Measurements from ENCODE around the gene HOXB2. TPM values are rescaled to one million over a fixed set of nuclear protein-coding genes. Genes with fewer than 3 reads are reported as not detected.
A peak's percentile ranks its signal among the peaks of the same experiment; 100 is the strongest.

The HOXB2 gene
- total RNA-seq, 1 donor from 2014 or later: 5.6 TPM

GRCh38 chr17:48577330-48577945, 32.5 kb upstream of the HOXB2 start:
- H3K4me3 ChIP-seq: peak overlapping the region; percentile 62
- peak overlapping the region; percentile 92 for H3K27ac ChIP-seq
- ATAC-seq (no peak), DNase-seq (no peak)
- H3K36me3 ChIP-seq: no peaks in the 10 kb centered on the region
- intact Hi-C loops (cut with DNase I): no loop called here
- H3K9me3 ChIP-seq: no peaks in the 10 kb centered on the region
- H3K27me3 ChIP-seq (ENCODE audit: low read depth): peaks cover 91% of the 10 kb centered on the region
- TF ChIP-seq, protein P1, sequence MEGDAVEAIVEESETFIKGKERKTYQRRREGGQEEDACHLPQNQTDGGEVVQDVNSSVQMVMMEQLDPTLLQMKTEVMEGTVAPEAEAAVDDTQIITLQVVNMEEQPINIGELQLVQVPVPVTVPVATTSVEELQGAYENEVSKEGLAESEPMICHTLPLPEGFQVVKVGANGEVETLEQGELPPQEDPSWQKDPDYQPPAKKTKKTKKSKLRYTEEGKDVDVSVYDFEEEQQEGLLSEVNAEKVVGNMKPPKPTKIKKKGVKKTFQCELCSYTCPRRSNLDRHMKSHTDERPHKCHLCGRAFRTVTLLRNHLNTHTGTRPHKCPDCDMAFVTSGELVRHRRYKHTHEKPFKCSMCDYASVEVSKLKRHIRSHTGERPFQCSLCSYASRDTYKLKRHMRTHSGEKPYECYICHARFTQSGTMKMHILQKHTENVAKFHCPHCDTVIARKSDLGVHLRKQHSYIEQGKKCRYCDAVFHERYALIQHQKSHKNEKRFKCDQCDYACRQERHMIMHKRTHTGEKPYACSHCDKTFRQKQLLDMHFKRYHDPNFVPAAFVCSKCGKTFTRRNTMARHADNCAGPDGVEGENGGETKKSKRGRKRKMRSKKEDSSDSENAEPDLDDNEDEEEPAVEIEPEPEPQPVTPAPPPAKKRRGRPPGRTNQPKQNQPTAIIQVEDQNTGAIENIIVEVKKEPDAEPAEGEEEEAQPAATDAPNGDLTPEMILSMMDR (IDR thresholded peaks at IDR 0.05): no peak
- H3K4me1 ChIP-seq: peaks cover 29% of the 10 kb centered on the region

DNA sequence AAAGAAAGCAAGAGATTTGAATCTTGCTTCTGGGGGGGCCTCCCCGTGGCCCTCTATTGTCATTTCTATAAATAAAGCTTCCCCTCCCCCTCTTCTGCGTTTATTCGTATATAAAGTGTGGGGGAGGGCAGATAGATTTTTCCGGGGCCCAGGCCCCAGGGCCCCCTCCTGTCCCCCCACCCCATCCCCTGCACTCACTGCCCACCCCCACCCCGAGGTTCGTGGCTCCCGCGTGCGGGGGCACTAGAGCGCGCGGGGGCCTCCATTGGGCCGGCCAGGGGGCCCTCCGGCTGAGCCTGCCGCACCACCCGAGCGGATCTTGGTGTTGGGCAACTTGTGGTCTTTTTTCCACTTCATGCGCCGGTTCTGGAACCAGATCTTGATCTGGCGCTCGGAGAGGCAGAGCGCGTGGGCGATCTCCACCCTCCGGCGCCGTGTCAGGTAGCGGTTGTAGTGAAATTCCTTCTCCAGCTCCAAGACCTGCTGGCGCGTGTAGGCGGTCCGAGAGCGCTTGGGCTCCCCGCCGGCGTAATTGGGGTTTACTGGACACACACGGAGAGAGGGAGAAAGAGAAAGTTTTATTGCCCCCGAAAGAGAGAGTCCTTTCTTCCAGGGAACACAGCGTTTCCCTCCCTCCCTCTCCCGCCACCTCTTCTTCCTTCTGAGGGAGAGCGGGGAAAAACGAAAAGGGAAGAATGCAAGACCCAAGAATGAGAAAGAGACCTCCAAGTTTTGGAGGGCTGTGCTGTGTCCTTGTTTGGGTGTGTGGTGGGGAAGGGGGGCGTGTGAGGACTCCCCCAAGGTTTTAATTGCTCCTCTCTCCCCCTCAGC, 31.8 kb upstream of the HOXB2 start:
- DNase-seq (no peak), ATAC-seq (peak in 1 of 2 donors; percentile 18)
- Histone ChIP-seq H3K36me3 (no peaks in the 10 kb centered on the region), H3K4me1 (peaks cover 21% of the 10 kb centered on the region), H3K4me3 (peak overlapping the region; percentile 62), H3K9me3 (no peaks in the 10 kb centered on the region), H3K27me3 (ENCODE audit: low read depth) (peaks cover 83% of the 10 kb centered on the region), H3K27ac (peak overlapping the region; percentile 92)
- intact Hi-C loops (cut with DNase I): no loop called here
- TF ChIP-seq, protein P1 (IDR thresholded peaks at IDR 0.05): no peak

GRCh38 chr17:48575673-48576478, 31.0 kb upstream of the HOXB2 start:
- no peak for ATAC-seq
- no peak for DNase-seq
- intact Hi-C loops (cut with DNase I): no loop called here
- Histone ChIP-seq H3K9me3 (no peaks in the 10 kb centered on the region), H3K27ac (peak overlapping the region; percentile 92), H3K4me3 (peak overlapping the region; percentile 62), H3K4me1 (peaks cover 21% of the 10 kb centered on the region), H3K27me3 (ENCODE audit: low read depth) (peaks cover 81% of the 10 kb centered on the region), H3K36me3 (no peaks in the 10 kb centered on the region)
- TF ChIP-seq, protein P1 (IDR thresholded peaks at IDR 0.05): no peak

GRCh38 chr17:48575066-48575582, 30.2 kb upstream of the HOXB2 start:
- Histone ChIP-seq H3K4me1 (peaks cover 21% of the 10 kb centered on the region), H3K27ac (peak overlapping the region; percentile 92), H3K9me3 (no peaks in the 10 kb centered on the region), H3K36me3 (no peaks in the 10 kb centered on the region), H3K27me3 (ENCODE audit: low read depth) (peaks cover 81% of the 10 kb centered on the region), H3K4me3 (peak overlapping the region; percentile 62)
- TF ChIP-seq, protein P1 (IDR thresholded peaks at IDR 0.05): no peak
- DNase-seq (no peak), ATAC-seq (no peak)
- intact Hi-C loops (cut with DNase I): no loop called here

- Histone ChIP-seq H3K27me3 (ENCODE audit: low read depth) (peaks cover 81% of the 10 kb centered on the region), H3K4me1 (peaks cover 21% of the 10 kb centered on the region)
- intact Hi-C loops (cut with DNase I): no loop called here
Measured at GRCh38 chr17:48574505-48575065, 29.7 kb upstream of the HOXB2 start.

More at GRCh38 chr17:48574505-48575065, 29.7 kb upstream of the HOXB2 start:
- ATAC-seq (no peak), DNase-seq (no peak)
- H3K36me3 ChIP-seq: no peaks in the 10 kb centered on the region
- H3K27ac ChIP-seq: peak overlapping the region; percentile 92
- H3K4me3 ChIP-seq: peak overlapping the region; percentile 62
- TF ChIP-seq, protein P1 (IDR thresholded peaks at IDR 0.05): no peak
- H3K9me3 ChIP-seq: no peaks in the 10 kb centered on the region

Data from lower lobe of right lung (tissue), 2 donors.